ENCODE measurements around the gene LNPEP. TPM values are rescaled to one million over a fixed set of nuclear protein-coding genes. Genes with fewer than 3 reads are reported as not detected.

The LNPEP gene
- total and polyA plus RNA-seq, 8 donors, result 22.2 to 40.6 (median 27.6) TPM

- H3K27ac ChIP-seq, result no peak overlapping the region
- no peak for TF ChIP-seq CTCF (IDR thresholded peaks at IDR 0.05)
- intact Hi-C loops (cut with DNase I), result no loop called here
- DNase-seq, result no peak
- no peaks in the 10 kb centered on the region for H3K36me3 ChIP-seq
- no peaks in the 10 kb centered on the region for H3K9me3 ChIP-seq
- ATAC-seq, result no peak
- H3K4me1 ChIP-seq, result no peaks in the 10 kb centered on the region
- H3K27me3 ChIP-seq, result no peaks in the 10 kb centered on the region
- no peak overlapping the region for H3K4me3 ChIP-seq
Observed at GRCh38 chr5:97062046-97062445, 126.2 kb downstream of the LNPEP start.

- H3K4me1 ChIP-seq, result no peaks in the 10 kb centered on the region
- TF ChIP-seq CTCF (IDR thresholded peaks at IDR 0.05), result no peak
- no peaks in the 10 kb centered on the region for H3K9me3 ChIP-seq
- no peak overlapping the region for H3K27ac ChIP-seq
- intact Hi-C loops (cut with DNase I), result no loop called here
- H3K36me3 ChIP-seq, result no peaks in the 10 kb centered on the region
- DNase-seq (no peak), ATAC-seq (no peak)
- H3K27me3 ChIP-seq, result no peaks in the 10 kb centered on the region
- H3K4me3 ChIP-seq, result no peak overlapping the region
Observed at GRCh38 chr5:97063251-97063650, 127.4 kb downstream of the LNPEP start.

- no peak for ATAC-seq
- no peak overlapping the region for H3K27ac ChIP-seq
- H3K4me1 ChIP-seq, result no peaks in the 10 kb centered on the region
- TF ChIP-seq CTCF (IDR thresholded peaks at IDR 0.05), result no peak
- no peak overlapping the region for H3K4me3 ChIP-seq
- no peak for DNase-seq
- intact Hi-C loops (cut with DNase I), result no loop called here
- H3K9me3 ChIP-seq, result no peaks in the 10 kb centered on the region
- no peaks in the 10 kb centered on the region for H3K36me3 ChIP-seq
- no peaks in the 10 kb centered on the region for H3K27me3 ChIP-seq
Observed at GRCh38 chr5:97065475-97065874, 129.6 kb downstream of the LNPEP start.

GRCh38 chr5:97067296-97067850 lies 131.5 kb downstream of the LNPEP start:
- Histone ChIP-seq H3K36me3 (no peaks in the 10 kb centered on the region), H3K9me3 (no peaks in the 10 kb centered on the region), H3K4me3 (no peak overlapping the region), H3K4me1 (no peaks in the 10 kb centered on the region), H3K27ac (no peak overlapping the region), H3K27me3 (no peaks in the 10 kb centered on the region)
- intact Hi-C loops (cut with DNase I), result no loop called here
- ATAC-seq (no peak), DNase-seq (no peak)
- TF ChIP-seq CTCF (IDR thresholded peaks at IDR 0.05), result no peak

GRCh38 chr5:97070234-97070633 lies 134.4 kb downstream of the LNPEP start:
- no peaks in the 10 kb centered on the region for H3K27me3 ChIP-seq
- peaks cover 0 to 4% of the 10 kb centered on the region in 2 donors for H3K4me1 ChIP-seq
- ATAC-seq, result no peak
- no peaks in the 10 kb centered on the region for H3K36me3 ChIP-seq
- no peaks in the 10 kb centered on the region for H3K9me3 ChIP-seq
- DNase-seq, result no peak
- no peak overlapping the region for H3K27ac ChIP-seq
- no peak overlapping the region for H3K4me3 ChIP-seq
- intact Hi-C loops (cut with DNase I), result no loop called here
- TF ChIP-seq CTCF (IDR thresholded peaks at IDR 0.05), result no peak
